K562 (cell line): ENCODE measurements around the gene SEC22C. TPM values are rescaled to one million over a fixed set of nuclear protein-coding genes. Genes with fewer than 3 reads are reported as not detected.

Experiments used
- CC2D1A ChIP-seq: fragments of 450-650 bp; IDR thresholded peaks from 2 replicates; pipeline ENCODE4 v1.6.1; 2017; ENCODE audit warnings: mild to moderate bottlenecking
- DPF2 ChIP-seq: fragments of 450-650 bp; IDR thresholded peaks from 2 replicates; pipeline ENCODE4 v1.6.1; 2016
- ESRRB ChIP-seq: fragments of 250-450 bp; sonication (Bioruptor Pico); IDR thresholded peaks from 2 replicates; pipeline ENCODE4 v1.5.0; 2020; ENCODE audit warnings: mild to moderate bottlenecking, moderate library complexity, borderline replicate concordance
- FOSL1 ChIP-seq: fragments of 200-800 bp; sonication (Bioruptor generic); conservative IDR thresholded peaks from 2 replicates; pipeline ENCODE4 v1.6.1; 2016; ENCODE audit warnings: missing genetic modification characterization, missing compliant biosample characterization
- MEF2D ChIP-seq: conservative IDR thresholded peaks from 2 replicates; pipeline ENCODE4 v1.6.1; 2016; ENCODE audit warnings: low read depth, missing genetic modification characterization, missing compliant biosample characterization
- RBM15 ChIP-seq: fragments of 200-400 bp; formaldehyde crosslinking; IDR thresholded peaks from 2 replicates; pipeline ENCODE4 v1.6.1; 2018; ENCODE audit warnings: mild to moderate bottlenecking, low read length, moderate library complexity; ENCODE audit not compliant: insufficient read depth
- TRIM24 ChIP-seq, 2 experiments: fragments of 450-650 bp; IDR thresholded peaks; 2 replicates each; pipeline ENCODE4 v1.6.1; 2016
- ZNF124 ChIP-seq: sonication (generic); formaldehyde crosslinking; IDR thresholded peaks from 2 replicates; pipeline ENCODE4 v1.8.1; 2022; ENCODE audit warnings: missing genetic modification reagents
- ZNF146 ChIP-seq: IDR thresholded peaks from one replicate; pipeline ENCODE4 v1.6.1; 2018; ENCODE audit warnings: missing compliant biosample characterization; ENCODE audit not compliant: unreplicated experiment
- ZNF282 ChIP-seq: sonication (generic); formaldehyde crosslinking; IDR thresholded peaks from 2 replicates; pipeline ENCODE4 v1.8.1; 2023; ENCODE audit warnings: missing genetic modification reagents
- ZSCAN32 ChIP-seq: fragments of 450-650 bp; formaldehyde crosslinking; IDR thresholded peaks from 2 replicates; pipeline ENCODE4 v1.4.0; 2020; ENCODE audit warnings: mild to moderate bottlenecking, moderate library complexity
- polyA plus RNA-seq, 8 experiments: library from polyadenylated mRNA; depleted of rRNA in 4 of 8; stranded (reverse) in 5 of 8; unstranded in 3 of 8; fragments of >200 nt; fragmentation: Nextera tagmentation in 2 of 8; fragmentation: Illumina TruSeq in 1 of 8; extraction: Ambion mirVana in 2 of 8; extraction: Trizol in 1 of 8; gene quantifications; 2 replicates each; pipeline versions ENCODE4 v1.2.1 to v1.2.3, GENCODE V29; 2011 to 2014; ENCODE audit warnings: inconsistent platforms in 1 of 8, missing spikeins in 1 of 8
- total RNA-seq, 7 experiments: library from RNA; depleted of rRNA in 6 of 7; stranded (reverse); fragments of >200 nt in 6 of 7; fragmentation: Illumina TruSeq in 2 of 7; extraction: Trizol in 2 of 7; gene quantifications; 2 replicates each; pipeline versions ENCODE4 v1.2.1 to v1.2.3, GENCODE V29; 2011 to 2021; ENCODE audit warnings: low replicate concordance in 1 of 7
- TF ChIP-seq, protein P1 (sequence below), 2 experiments: fragments of 450-650 bp in 1 of 2; sonication (generic) in 1 of 2; formaldehyde crosslinking in 1 of 2; IDR thresholded peaks; 2 replicates each; pipeline versions ENCODE4 v1.7.1 to v1.9.0; 2016 to 2022; ENCODE audit warnings: inconsistent platforms in 1 of 2, mild to moderate bottlenecking in 1 of 2, missing genetic modification reagents in 1 of 2
- TF ChIP-seq, protein P2 (sequence below), 2 experiments: fragments of 200-800 bp in 1 of 2; sonication (Bioruptor generic) in 1 of 2; sonication (generic) in 1 of 2; formaldehyde crosslinking in 1 of 2; IDR thresholded peaks in 1 of 2; conservative IDR thresholded peaks in 1 of 2; 2 replicates each; pipeline versions ENCODE4 v1.5.0 to v1.6.1; 2016 to 2020; ENCODE audit warnings: missing compliant biosample characterization in 1 of 2, missing genetic modification characterization in 1 of 2, missing genetic modification reagents in 1 of 2
- TF ChIP-seq, protein P3 (sequence below): IDR thresholded peaks from 2 replicates; pipeline ENCODE4 v1.6.1; 2012; ENCODE audit warnings: low read depth, low read length, improper control_type of control experiment, borderline replicate concordance

SEC22C gene
- total and polyA plus RNA-seq, 9 of the 15 experiments (the other 6 are each of a cell fraction or from before 2014, with no cell fraction given): 35.6 to 68.4 (median 50.7) TPM

DNA sequence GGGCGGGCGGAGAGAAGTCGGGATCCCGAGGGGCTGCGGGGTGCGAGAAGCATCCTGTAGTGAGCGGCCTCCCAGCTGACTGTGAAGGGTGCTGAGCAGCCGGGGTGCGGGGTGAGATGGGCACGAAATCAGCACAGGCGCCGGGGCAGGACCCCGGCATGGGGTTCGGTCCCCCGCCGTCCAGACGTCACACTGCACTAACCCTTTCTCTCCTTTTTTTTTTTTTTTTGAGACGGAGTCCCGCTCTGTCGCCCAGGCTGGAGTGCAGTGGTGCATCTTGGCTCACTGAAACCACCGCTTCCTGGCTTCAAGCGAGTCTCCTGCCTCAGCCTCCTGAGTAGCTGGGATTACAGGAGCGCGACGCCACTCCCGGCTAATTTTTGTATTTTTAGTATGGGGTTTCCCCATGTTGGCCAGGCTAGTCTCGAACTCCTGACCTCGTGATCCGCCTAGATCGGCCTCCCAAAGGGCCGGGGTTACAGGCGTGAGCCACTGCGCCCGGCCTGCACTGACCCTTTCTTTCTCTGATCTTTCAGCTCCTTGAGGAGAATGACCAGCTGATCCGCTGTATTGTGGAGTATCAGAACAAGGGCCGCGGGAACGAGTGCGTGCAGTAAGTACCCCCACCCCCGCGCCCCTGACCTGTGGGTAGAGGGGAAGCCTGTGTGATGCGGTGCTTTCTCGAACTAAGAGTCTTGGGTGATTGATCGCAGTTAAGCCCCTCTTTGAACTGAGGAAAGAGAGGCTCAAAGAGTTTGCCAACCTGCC lies 9.4 kb upstream of the SEC22C start (continued):
- TF ChIP-seq FOSL1 (tag) (no peak), RBM15 (no peak), ZSCAN32 (no peak), CC2D1A (0 out of 2 replicates have a peak, but pooled peaks have one; percentile 29), ESRRB (no peak), ZNF124 (CRISPR knock-in tag) (no peak), ZNF146 (CRISPR knock-in tag) (no peak), DPF2 (peak; percentile 22; the same call in 1 of the 2 replicates), ZNF282 (CRISPR knock-in tag) (0 out of 2 replicates have a peak, but pooled peaks have one; percentile 48), MEF2D (tag) (no peak), TRIM24 (IDR thresholded peaks at IDR 0.05) (no peak)
- TF ChIP-seq, protein P1, sequence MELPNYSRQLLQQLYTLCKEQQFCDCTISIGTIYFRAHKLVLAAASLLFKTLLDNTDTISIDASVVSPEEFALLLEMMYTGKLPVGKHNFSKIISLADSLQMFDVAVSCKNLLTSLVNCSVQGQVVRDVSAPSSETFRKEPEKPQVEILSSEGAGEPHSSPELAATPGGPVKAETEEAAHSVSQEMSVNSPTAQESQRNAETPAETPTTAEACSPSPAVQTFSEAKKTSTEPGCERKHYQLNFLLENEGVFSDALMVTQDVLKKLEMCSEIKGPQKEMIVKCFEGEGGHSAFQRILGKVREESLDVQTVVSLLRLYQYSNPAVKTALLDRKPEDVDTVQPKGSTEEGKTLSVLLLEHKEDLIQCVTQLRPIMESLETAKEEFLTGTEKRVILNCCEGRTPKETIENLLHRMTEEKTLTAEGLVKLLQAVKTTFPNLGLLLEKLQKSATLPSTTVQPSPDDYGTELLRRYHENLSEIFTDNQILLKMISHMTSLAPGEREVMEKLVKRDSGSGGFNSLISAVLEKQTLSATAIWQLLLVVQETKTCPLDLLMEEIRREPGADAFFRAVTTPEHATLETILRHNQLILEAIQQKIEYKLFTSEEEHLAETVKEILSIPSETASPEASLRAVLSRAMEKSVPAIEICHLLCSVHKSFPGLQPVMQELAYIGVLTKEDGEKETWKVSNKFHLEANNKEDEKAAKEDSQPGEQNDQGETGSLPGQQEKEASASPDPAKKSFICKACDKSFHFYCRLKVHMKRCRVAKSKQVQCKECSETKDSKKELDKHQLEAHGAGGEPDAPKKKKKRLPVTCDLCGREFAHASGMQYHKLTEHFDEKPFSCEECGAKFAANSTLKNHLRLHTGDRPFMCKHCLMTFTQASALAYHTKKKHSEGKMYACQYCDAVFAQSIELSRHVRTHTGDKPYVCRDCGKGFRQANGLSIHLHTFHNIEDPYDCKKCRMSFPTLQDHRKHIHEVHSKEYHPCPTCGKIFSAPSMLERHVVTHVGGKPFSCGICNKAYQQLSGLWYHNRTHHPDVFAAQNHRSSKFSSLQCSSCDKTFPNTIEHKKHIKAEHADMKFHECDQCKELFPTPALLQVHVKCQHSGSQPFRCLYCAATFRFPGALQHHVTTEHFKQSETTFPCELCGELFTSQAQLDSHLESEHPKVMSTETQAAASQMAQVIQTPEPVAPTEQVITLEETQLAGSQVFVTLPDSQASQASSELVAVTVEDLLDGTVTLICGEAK (IDR thresholded peaks at IDR 0.05): 0 out of 2 replicates have a peak, but pooled peaks have one; percentile 43
- TF ChIP-seq, protein P1 (CRISPR knock-in tag; IDR thresholded peaks at IDR 0.05): no peak
- TF ChIP-seq, protein P2, sequence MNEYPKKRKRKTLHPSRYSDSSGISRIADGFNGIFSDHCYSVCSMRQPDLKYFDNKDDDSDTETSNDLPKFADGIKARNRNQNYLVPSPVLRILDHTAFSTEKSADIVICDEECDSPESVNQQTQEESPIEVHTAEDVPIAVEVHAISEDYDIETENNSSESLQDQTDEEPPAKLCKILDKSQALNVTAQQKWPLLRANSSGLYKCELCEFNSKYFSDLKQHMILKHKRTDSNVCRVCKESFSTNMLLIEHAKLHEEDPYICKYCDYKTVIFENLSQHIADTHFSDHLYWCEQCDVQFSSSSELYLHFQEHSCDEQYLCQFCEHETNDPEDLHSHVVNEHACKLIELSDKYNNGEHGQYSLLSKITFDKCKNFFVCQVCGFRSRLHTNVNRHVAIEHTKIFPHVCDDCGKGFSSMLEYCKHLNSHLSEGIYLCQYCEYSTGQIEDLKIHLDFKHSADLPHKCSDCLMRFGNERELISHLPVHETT (CRISPR knock-in tag; conservative IDR thresholded peaks at IDR 0.05 in 1 of 2, IDR thresholded peaks at IDR 0.05 in 1 of 2): peak in 1 of 2 experiments; percentile 78; a peak in 2 of 4 replicates
- TF ChIP-seq, protein P3, sequence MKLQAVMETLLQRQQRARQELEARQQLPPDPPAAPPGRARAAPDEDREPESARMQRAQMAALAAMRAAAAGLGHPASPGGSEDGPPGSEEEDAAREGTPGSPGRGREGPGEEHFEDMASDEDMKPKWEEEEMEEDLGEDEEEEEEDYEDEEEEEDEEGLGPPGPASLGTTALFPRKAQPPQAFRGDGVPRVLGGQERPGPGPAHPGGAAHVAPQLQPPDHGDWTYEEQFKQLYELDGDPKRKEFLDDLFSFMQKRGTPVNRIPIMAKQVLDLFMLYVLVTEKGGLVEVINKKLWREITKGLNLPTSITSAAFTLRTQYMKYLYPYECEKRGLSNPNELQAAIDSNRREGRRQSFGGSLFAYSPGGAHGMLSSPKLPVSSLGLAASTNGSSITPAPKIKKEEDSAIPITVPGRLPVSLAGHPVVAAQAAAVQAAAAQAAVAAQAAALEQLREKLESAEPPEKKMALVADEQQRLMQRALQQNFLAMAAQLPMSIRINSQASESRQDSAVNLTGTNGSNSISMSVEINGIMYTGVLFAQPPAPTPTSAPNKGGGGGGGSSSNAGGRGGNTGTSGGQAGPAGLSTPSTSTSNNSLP: no peak
